HepG2 (cell line): ENCODE results near the gene TOP2A. TPM values are rescaled to one million over a fixed set of nuclear protein-coding genes. Genes with fewer than 3 reads are reported as not detected.

Experiments used
- AGO1 ChIP-seq: fragments of 200-400 bp; formaldehyde crosslinking; IDR thresholded peaks from 2 replicates; pipeline ENCODE4 v1.6.1; 2017; ENCODE audit warnings: mild to moderate bottlenecking, low read depth, low read length, moderate library complexity; ENCODE audit not compliant: poor library complexity, severe bottlenecking
- HDAC2 ChIP-seq: sonication (generic); formaldehyde crosslinking; IDR thresholded peaks from 2 replicates; pipeline ENCODE4 v1.4.0; 2020; ENCODE audit warnings: missing genetic modification reagents
- KLF13 ChIP-seq: sonication (generic); formaldehyde crosslinking; IDR thresholded peaks from 2 replicates; pipeline ENCODE4 v1.4.0; 2020; ENCODE audit warnings: mild to moderate bottlenecking, missing genetic modification reagents
- MBNL3 ChIP-seq: fragments of 250-450 bp; sonication (Bioruptor Pico); conservative IDR thresholded peaks from 2 replicates; pipeline ENCODE4 v1.8.0; 2022; ENCODE audit warnings: mild to moderate bottlenecking, inconsistent platforms
- NR1H2 ChIP-seq: sonication (generic); formaldehyde crosslinking; IDR thresholded peaks from 2 replicates; pipeline ENCODE4 v1.8.1; 2022; ENCODE audit warnings: low read depth, missing genetic modification reagents, borderline replicate concordance
- PAF1 ChIP-seq: IDR thresholded peaks from 2 replicates; pipeline ENCODE4 v1.6.1; 2016; ENCODE audit warnings: missing genetic modification reagents, missing compliant biosample characterization
- POGZ ChIP-seq: sonication (generic); formaldehyde crosslinking; IDR thresholded peaks from 2 replicates; pipeline ENCODE4 v1.4.0; 2020; ENCODE audit warnings: mild to moderate bottlenecking, missing genetic modification reagents
- RBM22 ChIP-seq: fragments of 200-400 bp; formaldehyde crosslinking; optimal IDR thresholded peaks from 2 replicates; pipeline ENCODE3; 2017; ENCODE audit warnings: mild to moderate bottlenecking, low read length, moderate library complexity
- SALL2 ChIP-seq: sonication (generic); formaldehyde crosslinking; IDR thresholded peaks from 2 replicates; pipeline ENCODE4 v1.8.1; 2023; ENCODE audit warnings: mild to moderate bottlenecking, missing genetic modification reagents, inconsistent platforms
- ZC3H13 ChIP-seq: sonication (generic); formaldehyde crosslinking; IDR thresholded peaks from 2 replicates; pipeline ENCODE4 v1.8.1; 2023; ENCODE audit warnings: mild to moderate bottlenecking, missing genetic modification reagents, moderate library complexity
- ZKSCAN1 ChIP-seq: fragments of 150-350 bp; IDR thresholded peaks from 2 replicates; pipeline ENCODE4 v1.6.1; 2014; ENCODE audit warnings: low read length
- ZKSCAN5 ChIP-seq: sonication (generic); formaldehyde crosslinking; IDR thresholded peaks from 2 replicates; pipeline ENCODE4 v1.5.1; 2020; ENCODE audit warnings: mild to moderate bottlenecking, missing genetic modification reagents
- ZNF33B ChIP-seq: sonication (generic); formaldehyde crosslinking; IDR thresholded peaks from 2 replicates; pipeline ENCODE4 v1.5.1; 2020; ENCODE audit warnings: mild to moderate bottlenecking, missing genetic modification reagents
- ZNF451 ChIP-seq: sonication (generic); formaldehyde crosslinking; IDR thresholded peaks from 2 replicates; pipeline ENCODE4 v1.5.0; 2020; ENCODE audit warnings: mild to moderate bottlenecking, missing genetic modification reagents
- ZNF569 ChIP-seq: sonication (generic); formaldehyde crosslinking; IDR thresholded peaks from 2 replicates; pipeline ENCODE4 v1.5.0; 2020; ENCODE audit warnings: mild to moderate bottlenecking, missing genetic modification reagents, moderate library complexity, borderline replicate concordance
- ZNF570 ChIP-seq: sonication (generic); formaldehyde crosslinking; IDR thresholded peaks from 2 replicates; pipeline ENCODE4 v1.4.0; 2020; ENCODE audit warnings: mild to moderate bottlenecking, missing genetic modification reagents, borderline replicate concordance
- ZNF713 ChIP-seq: sonication (generic); formaldehyde crosslinking; IDR thresholded peaks from 2 replicates; pipeline ENCODE4 v1.4.0; 2020; ENCODE audit warnings: mild to moderate bottlenecking, missing genetic modification reagents
- ZNF768 ChIP-seq: sonication (generic); formaldehyde crosslinking; IDR thresholded peaks from 2 replicates; pipeline ENCODE4 v1.4.0; 2020; ENCODE audit warnings: missing genetic modification reagents
- ZNF841 ChIP-seq: sonication (generic); formaldehyde crosslinking; IDR thresholded peaks from 2 replicates; pipeline ENCODE4 v1.8.1; 2023; ENCODE audit warnings: missing genetic modification reagents, borderline replicate concordance
- polyA plus RNA-seq, 8 experiments: library from polyadenylated mRNA; depleted of rRNA in 3 of 8; stranded (reverse) in 7 of 8; unstranded in 1 of 8; fragments of >200 nt; fragmentation: Illumina TruSeq in 4 of 8; extraction: Trizol in 4 of 8; gene quantifications; 2 replicates each; pipeline versions ENCODE4 v1.2.1 to v1.2.3, GENCODE V29; 2011 to 2016; ENCODE audit warnings: low read depth in 4 of 8, missing spikeins in 1 of 8, mixed read lengths in 1 of 8; ENCODE audit not compliant: insufficient read depth in 1 of 8
- total RNA-seq, 5 experiments: library from RNA; depleted of rRNA; stranded (reverse); fragments of >200 nt; fragmentation: Illumina TruSeq; extraction: Trizol; gene quantifications; 2 replicates each; pipeline ENCODE4 v1.2.3, GENCODE V29; 2016; ENCODE audit warnings: low read depth in 1 of 5
- TF ChIP-seq, protein P1 (sequence below): sonication (generic); formaldehyde crosslinking; IDR thresholded peaks from 2 replicates; pipeline ENCODE4 v1.4.0; 2020; ENCODE audit warnings: missing genetic modification reagents; ENCODE audit errors: not compliant biosample characterization
- TF ChIP-seq, protein P2 (sequence below): sonication (generic); formaldehyde crosslinking; IDR thresholded peaks from 2 replicates; pipeline ENCODE4 v1.4.0; 2020; ENCODE audit warnings: missing genetic modification reagents, borderline replicate concordance
- TF ChIP-seq, protein P3 (sequence below): sonication (generic); formaldehyde crosslinking; IDR thresholded peaks from 2 replicates; pipeline ENCODE4 v1.4.0; 2020; ENCODE audit warnings: mild to moderate bottlenecking, missing genetic modification reagents
- TF ChIP-seq, protein P4 (sequence below): sonication (generic); formaldehyde crosslinking; IDR thresholded peaks from 2 replicates; pipeline ENCODE4 v1.9.0; 2021; ENCODE audit warnings: missing genetic modification reagents, mild to moderate bottlenecking, borderline replicate concordance

The TOP2A gene
- total and polyA plus RNA-seq, 2 of the 13 experiments (the other 11 are each of a cell fraction or from before 2014, with no cell fraction given) = 108 to 327 TPM

DNA sequence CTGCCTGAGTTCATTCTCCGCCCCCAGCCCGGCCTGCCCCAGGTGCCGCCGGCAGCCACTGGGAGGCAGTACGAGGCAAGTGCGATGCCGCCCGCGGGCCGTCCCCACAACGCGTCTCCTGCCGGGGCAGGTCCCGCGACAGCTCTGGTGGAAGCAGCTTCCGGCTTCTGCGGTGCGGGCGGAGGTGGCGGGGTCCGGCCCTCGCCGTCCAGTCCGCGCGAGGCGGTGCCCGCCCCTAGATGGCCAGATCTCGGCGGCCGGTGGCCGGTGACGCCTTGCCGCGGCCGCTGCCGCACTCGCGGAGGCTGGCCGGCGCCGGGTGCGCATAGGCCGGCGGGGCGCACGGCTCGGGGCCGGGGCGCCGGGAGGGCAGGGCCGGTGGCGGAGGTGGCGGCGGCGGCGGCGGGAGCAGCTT is 55.0 kb downstream of the TOP2A start (continued):
- TF ChIP-seq KLF13 (CRISPR knock-in tag) (no peak), AGO1 (no peak), ZNF569 (CRISPR knock-in tag) (0 out of 2 replicates have a peak, but pooled peaks have one; percentile 84), ZNF451 (CRISPR knock-in tag) (peak; percentile 77), ZKSCAN1 (0 out of 2 replicates have a peak, but pooled peaks have one; percentile 26), SALL2 (CRISPR knock-in tag) (peak; percentile 95), MBNL3 (CRISPR knock-in tag) (no peak), ZNF570 (no peak), ZNF768 (CRISPR knock-in tag) (peak; percentile 77), ZNF33B (CRISPR knock-in tag) (peak; percentile 93; the same call in 1 of the 2 replicates), ZNF841 (CRISPR knock-in tag) (no peak), ZC3H13 (CRISPR knock-in tag) (peak; percentile 85), POGZ (CRISPR knock-in tag) (peak; percentile 84), NR1H2 (CRISPR knock-in tag) (peak; percentile 54; the same call in 1 of the 2 replicates), ZNF713 (no peak), RBM22 (no peak), PAF1 (CRISPR knock-in tag) (no peak), ZKSCAN5 (CRISPR knock-in tag) (no peak), HDAC2 (peak; percentile 91)
- TF ChIP-seq, protein P1, sequence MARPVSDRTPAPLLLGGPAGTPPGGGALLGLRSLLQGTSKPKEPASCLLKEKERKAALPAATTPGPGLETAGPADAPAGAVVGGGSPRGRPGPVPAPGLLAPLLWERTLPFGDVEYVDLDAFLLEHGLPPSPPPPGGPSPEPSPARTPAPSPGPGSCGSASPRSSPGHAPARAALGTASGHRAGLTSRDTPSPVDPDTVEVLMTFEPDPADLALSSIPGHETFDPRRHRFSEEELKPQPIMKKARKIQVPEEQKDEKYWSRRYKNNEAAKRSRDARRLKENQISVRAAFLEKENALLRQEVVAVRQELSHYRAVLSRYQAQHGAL = peak; percentile 69
- TF ChIP-seq, protein P2, sequence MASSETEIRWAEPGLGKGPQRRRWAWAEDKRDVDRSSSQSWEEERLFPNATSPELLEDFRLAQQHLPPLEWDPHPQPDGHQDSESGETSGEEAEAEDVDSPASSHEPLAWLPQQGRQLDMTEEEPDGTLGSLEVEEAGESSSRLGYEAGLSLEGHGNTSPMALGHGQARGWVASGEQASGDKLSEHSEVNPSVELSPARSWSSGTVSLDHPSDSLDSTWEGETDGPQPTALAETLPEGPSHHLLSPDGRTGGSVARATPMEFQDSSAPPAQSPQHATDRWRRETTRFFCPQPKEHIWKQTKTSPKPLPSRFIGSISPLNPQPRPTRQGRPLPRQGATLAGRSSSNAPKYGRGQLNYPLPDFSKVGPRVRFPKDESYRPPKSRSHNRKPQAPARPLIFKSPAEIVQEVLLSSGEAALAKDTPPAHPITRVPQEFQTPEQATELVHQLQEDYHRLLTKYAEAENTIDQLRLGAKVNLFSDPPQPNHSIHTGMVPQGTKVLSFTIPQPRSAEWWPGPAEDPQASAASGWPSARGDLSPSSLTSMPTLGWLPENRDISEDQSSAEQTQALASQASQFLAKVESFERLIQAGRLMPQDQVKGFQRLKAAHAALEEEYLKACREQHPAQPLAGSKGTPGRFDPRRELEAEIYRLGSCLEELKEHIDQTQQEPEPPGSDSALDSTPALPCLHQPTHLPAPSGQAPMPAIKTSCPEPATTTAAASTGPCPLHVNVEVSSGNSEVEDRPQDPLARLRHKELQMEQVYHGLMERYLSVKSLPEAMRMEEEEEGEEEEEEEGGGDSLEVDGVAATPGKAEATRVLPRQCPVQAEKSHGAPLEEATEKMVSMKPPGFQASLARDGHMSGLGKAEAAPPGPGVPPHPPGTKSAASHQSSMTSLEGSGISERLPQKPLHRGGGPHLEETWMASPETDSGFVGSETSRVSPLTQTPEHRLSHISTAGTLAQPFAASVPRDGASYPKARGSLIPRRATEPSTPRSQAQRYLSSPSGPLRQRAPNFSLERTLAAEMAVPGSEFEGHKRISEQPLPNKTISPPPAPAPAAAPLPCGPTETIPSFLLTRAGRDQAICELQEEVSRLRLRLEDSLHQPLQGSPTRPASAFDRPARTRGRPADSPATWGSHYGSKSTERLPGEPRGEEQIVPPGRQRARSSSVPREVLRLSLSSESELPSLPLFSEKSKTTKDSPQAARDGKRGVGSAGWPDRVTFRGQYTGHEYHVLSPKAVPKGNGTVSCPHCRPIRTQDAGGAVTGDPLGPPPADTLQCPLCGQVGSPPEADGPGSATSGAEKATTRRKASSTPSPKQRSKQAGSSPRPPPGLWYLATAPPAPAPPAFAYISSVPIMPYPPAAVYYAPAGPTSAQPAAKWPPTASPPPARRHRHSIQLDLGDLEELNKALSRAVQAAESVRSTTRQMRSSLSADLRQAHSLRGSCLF = no peak
- TF ChIP-seq, protein P3, sequence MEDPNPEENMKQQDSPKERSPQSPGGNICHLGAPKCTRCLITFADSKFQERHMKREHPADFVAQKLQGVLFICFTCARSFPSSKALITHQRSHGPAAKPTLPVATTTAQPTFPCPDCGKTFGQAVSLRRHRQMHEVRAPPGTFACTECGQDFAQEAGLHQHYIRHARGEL = peak; percentile 7; the same call in 1 of the 2 replicates
- TF ChIP-seq, protein P4, sequence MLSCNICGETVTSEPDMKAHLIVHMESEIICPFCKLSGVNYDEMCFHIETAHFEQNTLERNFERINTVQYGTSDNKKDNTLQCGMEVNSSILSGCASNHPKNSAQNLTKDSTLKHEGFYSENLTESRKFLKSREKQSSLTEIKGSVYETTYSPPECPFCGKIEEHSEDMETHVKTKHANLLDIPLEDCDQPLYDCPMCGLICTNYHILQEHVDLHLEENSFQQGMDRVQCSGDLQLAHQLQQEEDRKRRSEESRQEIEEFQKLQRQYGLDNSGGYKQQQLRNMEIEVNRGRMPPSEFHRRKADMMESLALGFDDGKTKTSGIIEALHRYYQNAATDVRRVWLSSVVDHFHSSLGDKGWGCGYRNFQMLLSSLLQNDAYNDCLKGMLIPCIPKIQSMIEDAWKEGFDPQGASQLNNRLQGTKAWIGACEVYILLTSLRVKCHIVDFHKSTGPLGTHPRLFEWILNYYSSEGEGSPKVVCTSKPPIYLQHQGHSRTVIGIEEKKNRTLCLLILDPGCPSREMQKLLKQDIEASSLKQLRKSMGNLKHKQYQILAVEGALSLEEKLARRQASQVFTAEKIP (CRISPR knock-in tag) = no peak
